Measurements from ENCODE around the gene DRC7. TPM values are rescaled to one million over a fixed set of nuclear protein-coding genes. Genes with fewer than 3 reads are reported as not detected.

DRC7 gene
- total RNA-seq, 1 experiment from 2014 or later = not detected

DNA sequence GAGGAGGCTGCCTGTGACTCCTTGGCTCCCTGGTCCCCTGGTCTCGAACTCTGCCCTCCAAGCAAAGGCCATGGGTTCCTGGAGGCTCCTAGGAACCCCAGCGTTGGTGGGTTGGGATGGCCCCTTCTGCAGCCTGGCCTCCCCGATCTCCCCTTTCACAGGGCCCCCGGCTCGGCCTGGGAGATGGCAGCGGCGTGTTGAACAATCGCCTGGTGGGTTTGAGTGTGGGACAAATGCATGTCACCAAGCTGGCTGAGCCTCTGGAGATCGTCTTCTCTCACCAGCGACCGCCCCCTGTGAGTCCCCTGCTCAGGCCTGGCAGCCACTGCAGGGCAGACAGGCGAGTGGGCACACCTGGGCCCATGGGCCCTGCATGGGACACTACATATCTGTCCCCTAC, 15.6 kb upstream of the DRC7 start:
- H3K27me3 Mint-ChIP-seq (ENCODE audit: low read depth) = peaks cover under 1% of the 10 kb centered on the region
- CTCF ChIA-PET = no interaction called here

DNA sequence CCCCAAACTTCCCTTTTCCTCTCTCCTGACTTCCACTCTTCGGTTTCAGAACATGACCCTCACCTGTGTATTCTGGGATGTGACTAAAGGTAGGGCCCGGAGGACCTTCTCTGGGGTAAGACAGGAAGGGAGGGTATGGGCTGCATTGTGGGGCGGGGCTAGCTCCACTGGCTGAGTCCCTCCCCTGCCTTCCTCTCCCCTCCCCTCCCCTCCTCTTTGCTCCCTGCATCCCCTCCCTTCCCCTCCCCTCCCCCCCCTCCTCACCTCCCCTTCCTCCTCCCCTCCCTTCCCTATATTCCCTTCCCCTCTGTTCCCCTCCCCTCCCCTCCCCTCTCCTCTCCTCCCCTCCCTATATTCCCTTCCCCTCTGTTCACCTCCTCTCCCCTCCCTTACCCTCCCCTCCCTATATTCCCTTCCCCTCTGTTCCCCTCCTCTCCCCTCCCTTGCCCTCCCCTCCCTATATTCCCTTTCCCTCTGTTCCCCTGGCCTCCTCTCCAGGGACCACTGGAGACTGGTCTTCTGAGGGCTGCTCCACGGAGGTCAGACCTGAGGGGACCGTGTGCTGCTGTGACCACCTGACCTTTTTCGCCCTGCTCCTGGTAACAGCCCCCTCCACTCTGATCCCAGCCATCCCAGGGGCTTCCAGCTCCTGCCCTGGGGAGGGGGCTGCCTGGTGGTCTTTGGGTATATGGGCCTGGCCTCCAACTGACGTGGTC, 14.7 kb upstream of the DRC7 start:
- DNase-seq (ENCODE audit: low spot score) (no peak), ATAC-seq (peak; percentile 30)
- CTCF ChIA-PET = interaction anchor here (1.2 kb wide), 1 partner anchor 77 kb away, joined by 3 read pairs; no protein-coding TSS in a partner anchor
- TF ChIP-seq, protein P1, sequence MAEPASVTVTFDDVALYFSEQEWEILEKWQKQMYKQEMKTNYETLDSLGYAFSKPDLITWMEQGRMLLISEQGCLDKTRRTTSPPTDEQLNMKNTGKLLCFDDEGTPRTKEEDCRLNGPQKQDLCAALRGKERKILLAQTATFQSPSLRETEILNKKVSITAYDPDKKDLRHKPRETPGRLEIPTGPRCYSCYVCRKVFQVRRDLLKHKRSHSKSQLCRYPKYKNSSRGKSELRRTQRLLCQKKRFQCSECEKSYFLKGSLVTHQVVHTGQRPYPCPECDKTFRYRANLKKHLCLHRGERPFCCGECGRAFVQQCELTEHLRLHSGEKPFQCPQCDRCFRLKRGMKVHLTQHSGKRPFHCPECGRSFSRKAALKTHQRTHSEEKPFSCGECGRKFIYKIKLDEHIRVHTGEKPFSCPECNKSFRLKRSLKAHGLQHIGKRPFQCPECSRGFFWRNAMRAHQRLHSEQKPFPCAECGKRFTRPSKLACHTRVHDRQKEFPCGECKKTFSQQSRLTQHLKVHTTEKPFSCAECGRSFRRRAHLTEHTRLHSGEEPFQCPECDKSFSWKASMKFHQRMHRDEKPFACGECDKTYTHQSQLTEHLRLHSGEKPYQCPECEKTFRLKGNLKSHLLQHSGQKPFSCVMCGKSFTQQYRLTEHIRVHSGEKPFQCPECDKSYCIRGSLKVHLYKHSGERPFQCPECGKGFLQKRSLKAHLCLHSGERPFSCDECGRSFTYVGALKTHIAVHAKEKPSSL (CRISPR knock-in tag; conservative IDR thresholded peaks at IDR 0.05) = no peak
- TF ChIP-seq ZNF416 (CRISPR knock-in tag; IDR thresholded peaks at IDR 0.05) (no peak), SP1 (CRISPR knock-in tag; conservative IDR thresholded peaks at IDR 0.05) (no peak), TEAD4 (CRISPR knock-in tag; IDR thresholded peaks at IDR 0.05) (no peak), FOXP1 (CRISPR knock-in tag; IDR thresholded peaks at IDR 0.05; ENCODE audit: borderline replicate concordance) (no peak)
- TF ChIP-seq, protein P2, sequence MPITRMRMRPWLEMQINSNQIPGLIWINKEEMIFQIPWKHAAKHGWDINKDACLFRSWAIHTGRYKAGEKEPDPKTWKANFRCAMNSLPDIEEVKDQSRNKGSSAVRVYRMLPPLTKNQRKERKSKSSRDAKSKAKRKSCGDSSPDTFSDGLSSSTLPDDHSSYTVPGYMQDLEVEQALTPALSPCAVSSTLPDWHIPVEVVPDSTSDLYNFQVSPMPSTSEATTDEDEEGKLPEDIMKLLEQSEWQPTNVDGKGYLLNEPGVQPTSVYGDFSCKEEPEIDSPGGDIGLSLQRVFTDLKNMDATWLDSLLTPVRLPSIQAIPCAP (CRISPR knock-in tag; IDR thresholded peaks at IDR 0.05) = no peak
- TF ChIP-seq, protein P3, sequence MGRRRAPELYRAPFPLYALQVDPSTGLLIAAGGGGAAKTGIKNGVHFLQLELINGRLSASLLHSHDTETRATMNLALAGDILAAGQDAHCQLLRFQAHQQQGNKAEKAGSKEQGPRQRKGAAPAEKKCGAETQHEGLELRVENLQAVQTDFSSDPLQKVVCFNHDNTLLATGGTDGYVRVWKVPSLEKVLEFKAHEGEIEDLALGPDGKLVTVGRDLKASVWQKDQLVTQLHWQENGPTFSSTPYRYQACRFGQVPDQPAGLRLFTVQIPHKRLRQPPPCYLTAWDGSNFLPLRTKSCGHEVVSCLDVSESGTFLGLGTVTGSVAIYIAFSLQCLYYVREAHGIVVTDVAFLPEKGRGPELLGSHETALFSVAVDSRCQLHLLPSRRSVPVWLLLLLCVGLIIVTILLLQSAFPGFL (CRISPR knock-in tag; IDR thresholded peaks at IDR 0.05; ENCODE audit: borderline replicate concordance) = no peak
- no peak overlapping the region for H3K4me3 Mint-ChIP-seq
- H3K4me1 Mint-ChIP-seq = peaks cover 42% of the 10 kb centered on the region
- no peaks in the 10 kb centered on the region for H3K36me3 Mint-ChIP-seq
- no peaks in the 10 kb centered on the region for H3K9me3 Mint-ChIP-seq
- H3K27me3 Mint-ChIP-seq (ENCODE audit: low read depth) = no peaks in the 10 kb centered on the region; the same call in 1 of the 2 replicates
- H3K27ac Mint-ChIP-seq = no peak overlapping the region
- POLR2A ChIA-PET = no interaction called here

More for the DNA sequence above, 15.6 kb upstream of the DRC7 start:
- Mint-ChIP-seq H3K4me3 (no peak overlapping the region), H3K36me3 (no peaks in the 10 kb centered on the region), H3K9me3 (no peaks in the 10 kb centered on the region), H3K27ac (no peak overlapping the region), H3K4me1 (peaks cover 42% of the 10 kb centered on the region)
- DNase-seq (ENCODE audit: low spot score) = no peak
- POLR2A ChIA-PET = no interaction called here
- no peak for TF ChIP-seq JAZF1 (CRISPR knock-in tag; IDR thresholded peaks at IDR 0.05)
- TF ChIP-seq, protein P4, sequence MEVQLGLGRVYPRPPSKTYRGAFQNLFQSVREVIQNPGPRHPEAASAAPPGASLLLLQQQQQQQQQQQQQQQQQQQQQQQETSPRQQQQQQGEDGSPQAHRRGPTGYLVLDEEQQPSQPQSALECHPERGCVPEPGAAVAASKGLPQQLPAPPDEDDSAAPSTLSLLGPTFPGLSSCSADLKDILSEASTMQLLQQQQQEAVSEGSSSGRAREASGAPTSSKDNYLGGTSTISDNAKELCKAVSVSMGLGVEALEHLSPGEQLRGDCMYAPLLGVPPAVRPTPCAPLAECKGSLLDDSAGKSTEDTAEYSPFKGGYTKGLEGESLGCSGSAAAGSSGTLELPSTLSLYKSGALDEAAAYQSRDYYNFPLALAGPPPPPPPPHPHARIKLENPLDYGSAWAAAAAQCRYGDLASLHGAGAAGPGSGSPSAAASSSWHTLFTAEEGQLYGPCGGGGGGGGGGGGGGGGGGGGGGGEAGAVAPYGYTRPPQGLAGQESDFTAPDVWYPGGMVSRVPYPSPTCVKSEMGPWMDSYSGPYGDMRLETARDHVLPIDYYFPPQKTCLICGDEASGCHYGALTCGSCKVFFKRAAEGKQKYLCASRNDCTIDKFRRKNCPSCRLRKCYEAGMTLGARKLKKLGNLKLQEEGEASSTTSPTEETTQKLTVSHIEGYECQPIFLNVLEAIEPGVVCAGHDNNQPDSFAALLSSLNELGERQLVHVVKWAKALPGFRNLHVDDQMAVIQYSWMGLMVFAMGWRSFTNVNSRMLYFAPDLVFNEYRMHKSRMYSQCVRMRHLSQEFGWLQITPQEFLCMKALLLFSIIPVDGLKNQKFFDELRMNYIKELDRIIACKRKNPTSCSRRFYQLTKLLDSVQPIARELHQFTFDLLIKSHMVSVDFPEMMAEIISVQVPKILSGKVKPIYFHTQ (CRISPR knock-in tag; IDR thresholded peaks at IDR 0.05) = no peak
- no peak for TF ChIP-seq ZNF263 (CRISPR knock-in tag; IDR thresholded peaks at IDR 0.05; ENCODE audit: low read depth)
- TF ChIP-seq ZNF416 (CRISPR knock-in tag; IDR thresholded peaks at IDR 0.05) = no peak
- TF ChIP-seq HMGA2 (CRISPR knock-in tag; IDR thresholded peaks at IDR 0.05) = no peak
- TF ChIP-seq OVOL2 (CRISPR knock-in tag; IDR thresholded peaks at IDR 0.05; ENCODE audit: borderline replicate concordance) = no peak
- TF ChIP-seq ATF1 (CRISPR knock-in tag; IDR thresholded peaks at IDR 0.05) = no peak
- TF ChIP-seq IRF2 (CRISPR knock-in tag; IDR thresholded peaks at IDR 0.05; ENCODE audit: borderline replicate concordance, low read depth) = no peak
- TF ChIP-seq ZNF121 (CRISPR knock-in tag; IDR thresholded peaks at IDR 0.05) = no peak
- no peak for TF ChIP-seq FOXP1 (CRISPR knock-in tag; IDR thresholded peaks at IDR 0.05; ENCODE audit: borderline replicate concordance)
- TF ChIP-seq NFYB (CRISPR knock-in tag; conservative IDR thresholded peaks at IDR 0.05; ENCODE audit: low read depth) = no peak
- no peak for TF ChIP-seq ESRRA (CRISPR knock-in tag; IDR thresholded peaks at IDR 0.05; ENCODE audit: borderline replicate concordance)
- TF ChIP-seq, protein P5, sequence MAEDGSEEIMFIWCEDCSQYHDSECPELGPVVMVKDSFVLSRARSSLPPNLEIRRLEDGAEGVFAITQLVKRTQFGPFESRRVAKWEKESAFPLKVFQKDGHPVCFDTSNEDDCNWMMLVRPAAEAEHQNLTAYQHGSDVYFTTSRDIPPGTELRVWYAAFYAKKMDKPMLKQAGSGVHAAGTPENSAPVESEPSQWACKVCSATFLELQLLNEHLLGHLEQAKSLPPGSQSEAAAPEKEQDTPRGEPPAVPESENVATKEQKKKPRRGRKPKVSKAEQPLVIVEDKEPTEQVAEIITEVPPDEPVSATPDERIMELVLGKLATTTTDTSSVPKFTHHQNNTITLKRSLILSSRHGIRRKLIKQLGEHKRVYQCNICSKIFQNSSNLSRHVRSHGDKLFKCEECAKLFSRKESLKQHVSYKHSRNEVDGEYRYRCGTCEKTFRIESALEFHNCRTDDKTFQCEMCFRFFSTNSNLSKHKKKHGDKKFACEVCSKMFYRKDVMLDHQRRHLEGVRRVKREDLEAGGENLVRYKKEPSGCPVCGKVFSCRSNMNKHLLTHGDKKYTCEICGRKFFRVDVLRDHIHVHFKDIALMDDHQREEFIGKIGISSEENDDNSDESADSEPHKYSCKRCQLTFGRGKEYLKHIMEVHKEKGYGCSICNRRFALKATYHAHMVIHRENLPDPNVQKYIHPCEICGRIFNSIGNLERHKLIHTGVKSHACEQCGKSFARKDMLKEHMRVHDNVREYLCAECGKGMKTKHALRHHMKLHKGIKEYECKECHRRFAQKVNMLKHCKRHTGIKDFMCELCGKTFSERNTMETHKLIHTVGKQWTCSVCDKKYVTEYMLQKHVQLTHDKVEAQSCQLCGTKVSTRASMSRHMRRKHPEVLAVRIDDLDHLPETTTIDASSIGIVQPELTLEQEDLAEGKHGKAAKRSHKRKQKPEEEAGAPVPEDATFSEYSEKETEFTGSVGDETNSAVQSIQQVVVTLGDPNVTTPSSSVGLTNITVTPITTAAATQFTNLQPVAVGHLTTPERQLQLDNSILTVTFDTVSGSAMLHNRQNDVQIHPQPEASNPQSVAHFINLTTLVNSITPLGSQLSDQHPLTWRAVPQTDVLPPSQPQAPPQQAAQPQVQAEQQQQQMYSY (CRISPR knock-in tag; IDR thresholded peaks at IDR 0.05) = no peak
- no peak for TF ChIP-seq CREB1 (CRISPR knock-in tag; IDR thresholded peaks at IDR 0.05)
- no peak for ATAC-seq

All from WTC11 (cell line).